ENCODE results near the gene CHRNA4.
"Not testable (repeated sequence)": the region's sequence is repeated elsewhere in the genome, so short reads cannot be mapped to it uniquely, and the experiment has no call there.

Gene CHRNA4

DNA sequence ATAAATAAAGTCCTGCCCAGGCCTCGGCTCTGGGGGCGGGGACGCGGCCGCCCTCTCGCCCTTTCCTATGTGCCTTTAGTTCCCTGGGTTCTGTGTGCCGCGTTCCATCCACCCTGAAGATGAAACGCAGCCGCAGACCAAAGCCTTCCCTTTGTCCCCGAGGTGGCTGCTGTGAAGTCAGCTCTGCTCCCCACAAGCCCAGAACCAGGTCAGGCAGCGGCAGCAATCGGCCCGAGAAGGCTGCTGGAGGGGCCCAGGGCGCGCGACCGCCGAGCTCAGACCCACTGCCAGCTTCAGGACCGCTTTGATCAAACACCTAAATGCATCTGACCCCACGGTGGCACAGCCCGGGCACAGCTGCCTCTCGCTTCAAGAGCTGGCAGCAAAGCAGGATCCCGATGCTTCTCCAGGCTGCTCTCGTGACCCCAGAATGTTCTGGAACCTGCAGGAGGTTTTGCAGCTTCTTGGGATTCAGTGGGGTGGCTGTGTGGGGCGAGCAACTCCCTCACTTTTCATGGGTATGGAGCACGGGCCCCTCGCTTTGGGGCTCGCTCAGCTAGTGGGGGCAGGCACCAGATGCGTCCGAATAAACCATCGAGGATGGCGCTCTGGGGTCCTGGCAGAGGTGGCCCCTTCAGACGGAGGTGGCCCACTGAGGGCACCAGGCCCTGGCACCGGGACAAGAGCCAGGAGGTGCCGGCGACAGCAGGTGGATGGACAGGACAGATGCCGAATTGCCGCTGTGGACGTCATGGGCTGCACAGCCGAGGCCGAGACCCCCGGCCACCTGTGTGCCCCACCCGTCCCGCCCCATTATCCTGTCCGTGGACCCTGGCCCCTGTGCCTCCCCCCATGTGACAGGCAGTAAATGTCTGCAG lies 13.0 kb downstream of the CHRNA4 start:
- DNase-seq, result no peak

DNA sequence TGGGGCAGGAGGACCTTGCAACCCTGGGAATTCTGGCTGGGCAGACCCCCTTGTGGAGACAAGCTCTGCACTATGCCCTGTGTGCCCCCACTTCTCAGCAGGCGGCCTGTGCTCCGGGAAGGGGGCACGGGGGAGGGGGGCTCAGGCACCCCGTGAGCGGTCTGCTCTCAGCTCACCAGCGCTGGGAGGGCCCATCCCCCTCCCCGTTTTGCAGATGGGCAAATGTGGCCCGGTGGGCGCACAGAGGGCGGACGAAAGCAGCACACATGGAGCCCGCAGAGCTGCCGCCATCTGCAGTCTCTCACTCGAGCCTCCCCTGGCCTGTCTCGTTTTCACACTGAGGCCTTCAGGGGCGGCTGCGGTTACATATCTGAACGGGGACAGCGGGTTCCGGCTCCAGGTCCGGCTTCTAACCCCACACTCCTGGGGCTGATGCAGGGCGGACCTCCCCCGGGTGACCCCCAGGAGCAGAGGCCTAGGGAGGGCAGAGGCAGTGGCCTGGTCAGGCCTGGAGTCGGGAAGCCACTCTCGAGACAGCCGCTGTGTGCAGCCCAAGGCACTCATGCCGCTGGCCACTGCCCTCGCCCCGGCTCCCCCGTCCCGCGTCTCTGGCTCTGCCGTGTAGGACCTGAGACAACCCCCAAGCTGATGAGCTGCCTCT lies 13.9 kb downstream of the CHRNA4 start:
- DNase-seq, result no peak

- DNase-seq, result no peak
These were observed 14.7 kb downstream of the CHRNA4 start for GRCh38 chr20:63346131-63347080.

DNA sequence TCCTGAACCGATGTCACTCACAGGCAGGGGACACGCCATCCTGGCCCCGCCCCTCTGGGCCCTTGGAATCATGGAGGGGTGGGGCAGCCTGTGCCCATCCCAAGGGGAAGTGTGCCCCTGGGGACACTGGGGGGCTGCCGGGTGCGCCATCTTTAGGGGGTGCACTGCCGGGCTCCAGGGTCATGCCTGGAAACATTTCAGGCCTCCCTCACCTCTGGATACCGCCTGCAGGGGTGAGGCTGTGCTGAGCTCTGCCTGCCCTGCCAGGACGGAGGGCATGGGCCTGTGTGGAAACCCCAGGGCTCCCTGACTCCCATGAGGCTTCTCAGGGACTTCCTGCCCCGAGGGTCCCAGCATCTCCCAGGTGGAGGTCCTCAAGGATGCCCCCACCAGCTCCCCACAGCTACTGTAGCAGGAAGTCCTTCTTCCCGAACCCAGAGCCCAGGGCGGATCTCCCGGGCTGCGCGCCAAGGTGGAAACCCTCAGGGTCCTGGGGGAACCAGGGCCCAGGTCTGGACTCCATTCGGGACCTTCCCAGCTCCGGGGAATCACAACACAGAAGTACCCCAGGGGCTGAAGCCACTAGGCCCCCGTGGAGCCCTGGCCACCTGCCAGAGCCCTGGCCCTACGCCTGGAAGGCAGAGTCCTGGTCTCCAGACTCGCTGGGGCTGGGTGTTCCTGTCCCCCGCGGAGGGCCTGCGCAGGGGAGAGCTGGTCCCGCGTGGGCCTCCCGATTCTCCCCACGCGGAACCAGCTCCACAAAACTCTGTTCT lies 15.6 kb downstream of the CHRNA4 start:
- DNase-seq, result no peak

DNA sequence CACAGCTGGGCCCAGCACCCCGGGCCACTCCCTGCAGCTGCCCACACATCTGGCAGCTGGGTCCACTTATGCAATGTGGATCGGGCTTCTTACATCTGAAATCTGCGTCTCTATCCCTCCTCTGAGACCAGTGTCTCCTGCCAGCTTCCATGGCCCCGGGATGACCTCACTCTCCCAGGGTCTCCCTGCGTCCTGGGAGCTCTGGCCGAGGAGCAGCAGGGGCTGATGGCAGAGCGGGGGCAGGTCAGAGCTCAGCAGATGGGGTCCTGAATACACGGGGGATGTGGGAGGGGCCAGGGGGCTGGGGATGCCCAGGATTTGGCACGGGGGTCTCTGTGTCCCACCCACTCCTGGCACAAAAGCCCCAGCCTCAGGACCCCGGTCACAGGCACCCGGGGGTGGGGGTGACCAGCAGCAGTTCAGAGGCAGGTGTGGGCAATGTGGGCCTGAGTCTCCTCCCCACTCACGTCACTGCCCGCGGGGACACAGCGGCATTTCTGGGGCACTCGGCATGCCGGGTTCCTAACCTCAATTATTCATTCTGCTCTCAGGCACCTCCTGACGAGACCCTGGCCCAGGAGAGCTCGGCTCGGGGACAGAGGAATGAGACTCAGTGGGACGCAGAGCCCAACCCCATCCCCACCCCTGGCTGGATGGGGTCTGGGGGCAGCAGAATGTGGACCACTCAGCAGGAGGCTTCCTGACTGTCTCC lies 16.4 kb downstream of the CHRNA4 start:
- no peak for DNase-seq

DNA sequence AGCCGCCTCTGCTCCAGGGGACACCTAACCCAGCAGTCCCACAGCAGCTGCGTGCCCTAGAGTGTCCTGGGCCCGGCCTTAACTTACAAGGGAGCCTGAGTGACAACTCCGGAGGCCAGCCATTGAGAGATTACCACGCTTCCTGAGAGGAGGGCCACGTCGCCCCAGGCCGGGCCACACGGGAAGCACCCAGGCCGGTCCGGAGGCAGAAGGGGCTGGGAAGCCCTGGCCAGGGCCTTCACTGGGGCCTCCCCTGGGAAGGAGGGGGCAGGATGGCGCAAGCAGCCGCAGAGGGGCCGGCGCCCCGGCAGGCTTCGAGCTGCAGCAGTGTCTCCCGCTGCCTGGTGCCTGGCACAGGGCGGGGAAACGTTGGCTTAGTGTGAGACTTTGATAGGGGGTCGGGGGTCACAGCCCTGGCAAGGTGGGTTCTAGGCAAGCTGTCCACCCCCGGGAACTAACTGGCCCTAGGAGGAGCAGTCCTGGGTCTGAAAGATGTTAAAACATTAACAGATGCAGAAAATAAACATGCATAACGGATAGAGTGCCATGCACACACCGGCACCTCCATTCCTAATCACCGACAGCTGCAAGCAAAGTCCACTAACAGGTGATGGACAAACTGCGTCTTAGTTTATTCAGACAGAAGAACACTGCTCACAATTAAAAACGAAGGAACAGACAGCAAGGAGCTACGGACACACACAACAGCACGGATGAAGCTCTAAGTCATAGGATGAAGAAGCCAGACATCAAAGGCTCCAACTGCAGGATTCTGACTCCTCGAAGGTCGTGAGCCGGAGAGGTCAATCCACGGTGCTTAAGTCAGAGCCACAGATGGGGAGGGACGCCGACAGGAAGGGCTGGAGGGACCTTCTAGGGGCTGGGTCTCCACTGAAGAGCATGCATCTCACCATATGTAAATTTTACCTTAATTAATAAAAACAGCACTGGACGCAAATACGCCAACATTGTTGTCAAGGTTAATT lies 17.4 kb downstream of the CHRNA4 start:
- DNase-seq, result no peak

DNA sequence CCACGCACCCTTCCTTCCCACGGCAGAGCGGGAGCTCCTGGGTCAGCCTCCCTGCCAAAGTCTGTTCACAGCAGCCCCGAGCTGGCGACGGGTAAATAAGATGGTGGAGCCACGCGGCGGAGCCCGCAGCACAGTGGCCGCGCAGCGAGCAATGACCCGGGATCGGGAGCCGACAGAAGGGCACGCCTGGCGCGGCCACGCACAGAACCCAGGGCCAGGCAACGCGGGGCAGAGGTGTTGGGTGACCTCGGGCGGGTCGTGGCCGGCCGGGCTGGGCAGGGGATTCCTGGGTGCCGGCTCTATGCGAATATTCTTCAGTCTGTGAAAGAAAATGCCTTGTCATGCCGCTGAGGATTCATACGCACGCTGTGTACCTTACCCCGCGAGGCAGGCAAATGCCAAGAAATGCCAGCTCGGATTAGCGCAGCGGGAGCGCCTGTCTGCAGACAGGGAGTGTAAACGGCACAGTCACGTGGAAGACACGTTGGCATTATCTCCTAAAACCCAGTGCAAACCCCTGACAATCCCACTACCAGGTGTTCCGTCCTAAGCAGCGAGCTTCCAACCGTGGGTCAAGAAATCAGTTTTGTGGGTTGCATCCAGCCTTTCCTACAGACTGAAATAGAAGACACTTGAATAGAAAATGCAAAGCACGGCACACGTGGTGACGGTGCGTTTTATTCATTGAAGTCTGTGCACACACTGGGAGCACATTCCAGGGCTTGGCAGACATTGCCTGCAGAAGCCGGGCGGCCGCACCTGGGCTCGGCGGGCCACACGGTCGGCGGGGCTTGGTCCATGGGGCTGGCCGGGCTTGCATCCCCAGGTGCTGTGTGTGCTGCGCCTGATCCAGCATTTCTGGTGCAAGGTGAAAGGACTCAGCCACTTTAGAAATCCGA lies 18.3 kb downstream of the CHRNA4 start:
- no peak for DNase-seq

DNA sequence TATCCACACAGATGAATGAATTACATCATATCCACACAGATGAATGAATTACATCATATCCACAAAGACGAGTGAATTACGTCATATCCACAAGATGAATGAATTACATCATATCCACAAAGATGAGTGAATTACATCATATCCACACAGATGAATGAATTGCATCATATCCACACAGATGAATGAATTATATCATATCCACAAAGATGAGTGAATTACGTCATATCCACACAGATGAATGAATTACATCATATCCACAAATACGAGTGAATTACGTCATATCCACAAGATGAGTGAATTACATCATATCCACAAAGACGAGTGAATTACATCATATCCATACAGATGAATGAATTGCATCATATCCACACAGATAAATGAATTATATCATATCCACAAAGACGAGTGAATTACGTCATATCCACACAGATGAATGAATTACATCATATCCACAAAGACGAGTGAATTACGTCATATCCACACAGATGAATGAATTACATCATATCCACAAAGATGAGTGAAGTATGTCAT lies 20.9 kb downstream of the CHRNA4 start:
- not testable (repeated sequence) for DNase-seq

DNA sequence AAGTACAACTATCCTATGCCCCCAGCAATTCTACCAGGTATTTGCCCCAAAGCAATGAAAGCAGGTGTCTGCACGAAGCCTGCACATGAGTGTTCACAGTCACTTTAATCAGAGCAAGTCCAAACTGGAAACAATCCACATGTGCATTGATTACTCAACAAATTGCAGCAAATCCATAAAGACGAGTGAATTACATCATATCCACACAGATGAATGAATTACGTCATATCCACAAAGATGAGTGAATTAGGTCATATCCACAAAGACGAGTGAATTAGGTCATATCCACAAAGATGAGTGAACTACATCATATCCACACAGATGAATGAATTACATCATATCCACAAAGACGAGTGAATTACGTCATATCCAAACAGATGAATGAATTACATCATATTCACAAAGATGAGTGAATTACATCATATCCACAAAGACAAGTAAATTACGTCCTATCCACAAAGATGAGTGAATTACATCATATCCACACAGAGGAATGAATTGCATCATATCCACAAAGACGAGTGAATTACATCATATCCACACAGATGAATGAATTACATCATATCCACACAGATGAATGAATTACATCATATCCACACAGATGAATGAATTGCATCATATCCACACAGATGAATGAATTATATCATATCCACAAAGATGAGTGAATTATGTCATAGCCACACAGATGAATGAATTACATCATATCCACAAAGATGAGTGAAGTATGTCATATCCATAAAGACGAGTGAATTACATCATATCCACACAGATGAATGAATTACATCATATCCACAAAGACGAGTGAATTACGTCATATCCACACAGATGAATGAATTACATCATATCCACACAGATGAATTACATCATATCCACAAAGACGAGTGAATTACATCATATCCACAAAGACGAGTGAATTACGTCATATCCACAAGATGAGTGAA lies 21.7 kb downstream of the CHRNA4 start:
- not testable (repeated sequence) for DNase-seq

- no peak for DNase-seq
These were observed 23.2 kb downstream of the CHRNA4 start for GRCh38 chr20:63337786-63338420.

DNA sequence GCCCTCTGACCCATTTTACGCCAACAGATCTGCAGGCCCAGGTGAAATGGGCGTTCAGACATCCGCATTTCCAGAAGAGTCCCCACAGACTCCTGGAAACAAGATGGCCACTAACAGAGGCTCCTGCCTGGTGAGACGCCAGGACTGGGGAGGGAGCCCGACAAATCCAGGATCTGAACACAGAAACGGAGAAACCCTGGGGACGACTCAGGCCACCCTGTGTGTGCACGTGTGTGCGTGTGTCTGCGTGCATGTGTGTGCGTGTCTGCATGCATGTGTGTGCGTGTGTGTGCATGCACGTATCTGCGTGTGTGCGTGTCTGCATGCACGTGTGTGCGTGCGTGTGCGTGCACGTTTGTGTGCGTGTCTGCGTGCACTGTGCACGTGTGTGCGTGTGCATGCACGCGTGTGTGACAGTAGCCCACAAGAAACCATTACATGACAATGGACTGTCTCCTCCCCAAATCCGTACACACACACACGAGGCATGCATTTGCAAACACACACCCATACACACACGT lies 24.9 kb downstream of the CHRNA4 start:
- no peak for DNase-seq

DNA sequence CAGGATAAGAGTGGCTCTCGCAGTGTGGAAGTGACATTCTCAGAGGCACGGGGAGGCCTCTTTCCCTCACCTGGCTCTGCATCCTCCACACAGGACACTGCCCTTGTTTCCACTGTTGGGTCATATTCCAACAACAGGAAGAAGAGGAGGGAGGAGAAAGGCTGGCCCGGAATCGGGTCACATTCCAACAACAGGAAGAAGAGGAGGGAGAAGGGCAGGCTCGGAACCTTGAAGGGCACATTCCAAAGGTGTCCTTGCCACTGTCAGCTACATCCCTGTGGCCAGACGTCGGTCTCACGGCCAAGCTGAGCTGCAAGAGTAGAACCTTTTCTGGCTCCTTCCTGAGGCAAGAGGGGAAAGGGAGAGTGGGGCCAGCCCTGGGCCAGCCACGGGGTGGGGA lies 25.4 kb downstream of the CHRNA4 start:
- no peak for DNase-seq

DNA sequence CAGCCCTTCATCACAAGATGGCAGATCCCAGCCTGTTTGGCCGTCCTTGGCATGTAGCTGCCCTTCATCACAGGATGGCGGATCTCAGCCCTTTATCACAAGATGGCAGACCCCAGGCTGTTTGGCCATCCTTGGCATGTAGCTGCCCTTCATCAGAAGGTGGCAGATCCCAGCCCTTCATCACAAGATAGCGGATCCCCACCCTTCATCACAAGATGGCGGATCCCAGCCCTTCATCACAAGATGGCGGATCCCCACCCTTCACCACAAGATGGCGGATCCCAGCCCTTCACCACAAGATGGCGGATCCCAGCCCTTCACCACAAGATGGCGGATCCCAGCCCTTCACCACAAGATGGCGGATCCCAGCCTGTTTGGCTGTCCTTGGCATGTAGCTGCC lies 26.1 kb downstream of the CHRNA4 start:
- DNase-seq, result not testable (repeated sequence)

GRCh38 chr20:63334356-63334755 lies 26.8 kb downstream of the CHRNA4 start:
- DNase-seq, result no peak

GRCh38 chr20:63333241-63333836 lies 27.8 kb downstream of the CHRNA4 start:
- no peak for DNase-seq

DNA sequence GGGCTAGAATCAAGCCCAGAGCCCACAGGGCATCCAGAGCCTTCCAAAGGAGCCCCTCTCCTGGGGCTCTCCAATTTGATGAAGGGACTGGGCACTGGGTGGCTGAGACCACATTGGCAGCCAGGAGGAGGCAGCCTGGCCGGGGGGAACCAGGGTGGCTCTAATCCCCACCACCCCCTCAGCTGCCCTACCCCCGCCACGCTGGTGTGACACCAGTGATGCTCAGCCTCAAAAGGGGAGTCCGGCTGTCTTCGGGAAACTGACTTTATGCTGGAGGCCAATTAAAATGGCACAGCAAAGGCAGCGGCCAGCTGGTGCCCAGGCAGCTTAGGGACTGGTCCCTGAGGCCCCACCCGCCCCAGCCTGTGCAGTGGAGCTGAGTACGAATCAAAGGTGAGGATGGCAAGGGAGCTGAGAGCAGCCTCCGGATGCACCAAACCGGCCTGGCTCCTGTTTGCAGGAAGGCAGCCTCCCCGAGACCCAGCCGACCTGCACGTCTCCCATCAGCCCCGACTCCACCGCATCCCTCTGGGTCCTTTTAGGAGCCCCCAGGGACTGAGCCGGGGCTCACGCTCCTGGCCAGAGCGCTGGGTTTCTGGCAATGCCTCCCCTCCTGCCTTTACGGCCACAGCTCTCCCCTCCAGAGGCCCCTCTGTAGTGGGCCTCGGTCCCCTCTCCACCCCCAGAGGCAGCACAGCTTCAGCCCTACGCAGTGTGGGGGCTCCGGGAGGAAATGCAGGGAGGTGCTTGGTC lies 28.5 kb downstream of the CHRNA4 start:
- DNase-seq, result no peak

All from CD4-positive, alpha-beta T cell treated with Interleukin-21 for 1 hour (primary cell).